KOPT-K1 (cell line): ENCODE data around the gene DDX17.

Experiments used
- H3K27ac ChIP-seq: fragments of 200-600 bp; sonication (generic); 2 replicates; pipeline ENCODE4 v1.5.1; 2016; ENCODE audit warnings: antibody characterized with exemption, mild to moderate bottlenecking, low read depth, low read length; ENCODE audit not compliant: poor library complexity, severe bottlenecking
- H3K36me3 ChIP-seq: fragments of 200-600 bp; sonication (generic); 2 replicates; pipeline ENCODE4 v1.5.1; 2017; ENCODE audit warnings: antibody characterized with exemption, mild to moderate bottlenecking, low read length, moderate library complexity; ENCODE audit not compliant: insufficient read depth
- H3K9me3 ChIP-seq: fragments of 200-600 bp; sonication (generic); 2 replicates; pipeline ENCODE4 v1.5.1; 2017; ENCODE audit warnings: antibody characterized with exemption, low read length, mild to moderate bottlenecking; ENCODE audit not compliant: insufficient read depth, poor library complexity, severe bottlenecking

The DDX17 gene

GRCh38 chr22:38436629-38437395, 69.3 kb downstream of the DDX17 start:
- Histone ChIP-seq H3K9me3 (no peaks in the 10 kb centered on the region), H3K27ac (no peak overlapping the region), H3K36me3 (no peaks in the 10 kb centered on the region)

GRCh38 chr22:38435965-38436364, 70.1 kb downstream of the DDX17 start:
- no peaks in the 10 kb centered on the region for H3K36me3 ChIP-seq
- no peak overlapping the region for H3K27ac ChIP-seq
- H3K9me3 ChIP-seq, result no peaks in the 10 kb centered on the region

- Histone ChIP-seq H3K36me3 (no peaks in the 10 kb centered on the region), H3K27ac (no peak overlapping the region), H3K9me3 (no peaks in the 10 kb centered on the region)
Measured at GRCh38 chr22:38435010-38435409, 71.1 kb downstream of the DDX17 start.

DNA sequence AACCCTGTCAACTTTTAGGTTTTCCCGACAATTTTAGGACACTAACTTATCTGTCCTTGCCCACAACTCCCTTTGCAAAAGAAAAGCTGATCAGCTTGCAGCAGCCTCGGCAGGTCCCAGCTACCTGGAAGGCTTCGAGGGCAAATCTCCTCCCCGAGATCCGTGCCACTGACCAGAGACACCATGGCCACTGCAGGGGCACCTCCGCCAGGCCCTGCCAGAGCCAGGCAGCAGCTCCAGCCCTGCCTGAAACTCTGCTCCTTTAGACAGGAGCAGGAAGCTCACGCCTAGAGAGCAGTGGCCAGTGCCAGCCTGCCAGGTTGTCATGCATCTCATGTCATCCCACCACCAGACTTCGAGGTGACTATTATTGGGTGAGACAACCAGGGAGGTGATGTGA, 72.2 kb downstream of the DDX17 start:
- Histone ChIP-seq H3K27ac (no peak overlapping the region), H3K9me3 (no peaks in the 10 kb centered on the region), H3K36me3 (no peaks in the 10 kb centered on the region)
